ENCODE data around the gene HMGXB3. TPM values are rescaled to one million over a fixed set of nuclear protein-coding genes. Genes with fewer than 3 reads are reported as not detected.
"Not testable (repeated sequence)": the region's sequence is repeated elsewhere in the genome, so short reads cannot be mapped to it uniquely, and the experiment has no call there.

The HMGXB3 gene
- total and polyA plus RNA-seq, 9 donors: 14.2 to 25.4 (median 18.0) TPM

- WGBS (ENCODE audit: insufficient coverage): 61% methylated on average over 4 of the region's 6 CpGs
- H3K27ac ChIP-seq (ENCODE audit: low read length); H3K36me3 ChIP-seq (ENCODE audit: control insufficient read depth, insufficient read depth, low read length); DNase-seq; H3K9me3 ChIP-seq (replicated peaks; ENCODE audit: control insufficient read depth, low read depth, low read length); H3K27me3 ChIP-seq (ENCODE audit: control insufficient read depth, insufficient read depth, low read length): not testable (repeated sequence)
- Histone ChIP-seq H3K4me1 (ENCODE audit: control insufficient read depth, insufficient read depth, low read length) (peaks cover 10% of the 10 kb centered on the region), H3K4me3 (ENCODE audit: low read length) (peak overlapping the region; percentile 33)
Measured at GRCh38 chr5:150084754-150085153, 84.2 kb downstream of the HMGXB3 start.

GRCh38 chr5:150085191-150085912 lies 84.8 kb downstream of the HMGXB3 start:
- H3K4me1 ChIP-seq (ENCODE audit: control insufficient read depth, insufficient read depth, low read length): peaks cover 10% of the 10 kb centered on the region
- no peaks in the 10 kb centered on the region for H3K9me3 ChIP-seq (replicated peaks; ENCODE audit: control insufficient read depth, low read depth, low read length)
- H3K27ac ChIP-seq (ENCODE audit: low read length): peak overlapping the region; percentile 13
- H3K27me3 ChIP-seq (ENCODE audit: control insufficient read depth, insufficient read depth, low read length): peaks cover 4% of the 10 kb centered on the region
- no peak for DNase-seq
- H3K4me3 ChIP-seq (ENCODE audit: low read length): peak overlapping the region; percentile 33
- 85% methylated on average over 2 of the region's 7 CpGs for WGBS (ENCODE audit: insufficient coverage)
- no peaks in the 10 kb centered on the region for H3K36me3 ChIP-seq (ENCODE audit: control insufficient read depth, insufficient read depth, low read length)

- DNase-seq: no peak
- Histone ChIP-seq H3K9me3 (replicated peaks; ENCODE audit: control insufficient read depth, low read depth, low read length) (no peaks in the 10 kb centered on the region), H3K27ac (ENCODE audit: low read length) (peak within 1 kb of the TSS; percentile 13), H3K27me3 (ENCODE audit: control insufficient read depth, insufficient read depth, low read length) (peaks cover 4% of the 10 kb centered on the region), H3K4me1 (ENCODE audit: control insufficient read depth, insufficient read depth, low read length) (peaks cover 10% of the 10 kb centered on the region), H3K36me3 (ENCODE audit: control insufficient read depth, insufficient read depth, low read length) (no peaks in the 10 kb centered on the region), H3K4me3 (ENCODE audit: low read length) (peak within 1 kb of the TSS; percentile 33)
- 79% methylated on average over 5 of the region's 9 CpGs for WGBS (ENCODE audit: insufficient coverage)
Measured at GRCh38 chr5:150085950-150086715, 85.6 kb downstream of the HMGXB3 start, which contains the start of gene CSF1R. Gene CSF1R (minus strand): TSS chr5:150086554. CDS start chr5:150086427, 127 bp downstream.

- DNase-seq: no peak
- Histone ChIP-seq H3K27me3 (ENCODE audit: control insufficient read depth, insufficient read depth, low read length) (no peaks in the 10 kb centered on the region), H3K27ac (ENCODE audit: low read length) (no peak overlapping the region), H3K4me3 (ENCODE audit: low read length) (no peak overlapping the region), H3K4me1 (ENCODE audit: control insufficient read depth, insufficient read depth, low read length) (no peaks in the 10 kb centered on the region), H3K36me3 (ENCODE audit: control insufficient read depth, insufficient read depth, low read length) (no peaks in the 10 kb centered on the region), H3K9me3 (replicated peaks; ENCODE audit: control insufficient read depth, low read depth, low read length) (no peaks in the 10 kb centered on the region)
- WGBS (ENCODE audit: insufficient coverage): no CpG with 5 or more reads among the region's 3 CpGs
Measured at GRCh38 chr5:150092159-150092787, 91.7 kb downstream of the HMGXB3 start.

- Histone ChIP-seq H3K4me3 (ENCODE audit: low read length) (no peak overlapping the region), H3K27me3 (ENCODE audit: control insufficient read depth, insufficient read depth, low read length) (no peaks in the 10 kb centered on the region), H3K4me1 (ENCODE audit: control insufficient read depth, insufficient read depth, low read length) (no peaks in the 10 kb centered on the region), H3K27ac (ENCODE audit: low read length) (no peak overlapping the region), H3K36me3 (ENCODE audit: control insufficient read depth, insufficient read depth, low read length) (no peaks in the 10 kb centered on the region), H3K9me3 (replicated peaks; ENCODE audit: control insufficient read depth, low read depth, low read length) (no peaks in the 10 kb centered on the region)
- DNase-seq: no peak
Measured at GRCh38 chr5:150097152-150097551, 96.6 kb downstream of the HMGXB3 start.

GRCh38 chr5:150101023-150101422 lies 100.5 kb downstream of the HMGXB3 start:
- H3K4me3 ChIP-seq (ENCODE audit: low read length): no peak overlapping the region
- WGBS (ENCODE audit: insufficient coverage): 65% methylated on average over 5 of the region's 6 CpGs
- H3K27ac ChIP-seq (ENCODE audit: low read length): no peak overlapping the region
- H3K9me3 ChIP-seq (replicated peaks; ENCODE audit: control insufficient read depth, low read depth, low read length): no peaks in the 10 kb centered on the region
- H3K4me1 ChIP-seq (ENCODE audit: control insufficient read depth, insufficient read depth, low read length): no peaks in the 10 kb centered on the region
- no peaks in the 10 kb centered on the region for H3K27me3 ChIP-seq (ENCODE audit: control insufficient read depth, insufficient read depth, low read length)
- no peak for DNase-seq
- H3K36me3 ChIP-seq (ENCODE audit: control insufficient read depth, insufficient read depth, low read length): no peaks in the 10 kb centered on the region

Other genes with a start within 250 kb of the HMGXB3 start
- gene PDE6A, start 55.9 kb upstream of the HMGXB3 start, total RNA-seq: not detected
- gene PDE6A, start 55.9 kb upstream of the HMGXB3 start, polyA plus RNA-seq (ENCODE audit: insufficient read depth in 1 of 8, insufficient read length in 8 of 8, low replicate concordance in 1 of 8): under 1 TPM in 6 of 8 donors, not detected in 2; 0.03 to 0.35 (median 0.08) TPM
- gene SLC26A2, start 40.0 kb upstream of the HMGXB3 start, total RNA-seq: 11.9 TPM
- 10 to 100 TPM in 6 of 8 donors, 1 to 10 TPM in 2; 8.6 to 14.5 (median 10.3) TPM for gene SLC26A2, start 40.0 kb upstream of the HMGXB3 start, polyA plus RNA-seq (ENCODE audit: insufficient read depth in 1 of 8, insufficient read length in 8 of 8, low replicate concordance in 1 of 8)
- 3.5 TPM for gene TIGD6, start 85 bp upstream of the HMGXB3 start, total RNA-seq
- 1 to 10 TPM; 1.7 to 3.2 (median 2.6) TPM for gene TIGD6, start 85 bp upstream of the HMGXB3 start, polyA plus RNA-seq (ENCODE audit: insufficient read depth in 1 of 8, insufficient read length in 8 of 8, low replicate concordance in 1 of 8)
- 9.2 TPM for gene CSF1R, start 85.8 kb downstream of the HMGXB3 start, total RNA-seq
- 10 to 100 TPM; 20.3 to 34.5 (median 27.6) TPM for gene CSF1R, start 85.8 kb downstream of the HMGXB3 start, polyA plus RNA-seq (ENCODE audit: insufficient read depth in 1 of 8, insufficient read length in 8 of 8, low replicate concordance in 1 of 8)
- 109 TPM for gene PDGFRB, start 155.1 kb downstream of the HMGXB3 start, total RNA-seq
- gene PDGFRB, start 155.1 kb downstream of the HMGXB3 start, polyA plus RNA-seq (ENCODE audit: insufficient read depth in 1 of 8, insufficient read length in 8 of 8, low replicate concordance in 1 of 8): 100 to 1,000 TPM; 111 to 152 (median 129) TPM
- gene CDX1, start 166.0 kb downstream of the HMGXB3 start, total RNA-seq: 0.27 TPM
- 1 to 10 TPM in 2 of 8 donors, under 1 TPM in 6; 0.12 to 6.0 (median 0.33) TPM for gene CDX1, start 166.0 kb downstream of the HMGXB3 start, polyA plus RNA-seq (ENCODE audit: insufficient read depth in 1 of 8, insufficient read length in 8 of 8, low replicate concordance in 1 of 8)
- gene SLC6A7, start 189.3 kb downstream of the HMGXB3 start, total RNA-seq: 0.35 TPM
- 1 to 10 TPM in 2 of 8 donors, under 1 TPM in 6; 0.31 to 1.3 (median 0.76) TPM for gene SLC6A7, start 189.3 kb downstream of the HMGXB3 start, polyA plus RNA-seq (ENCODE audit: insufficient read depth in 1 of 8, insufficient read length in 8 of 8, low replicate concordance in 1 of 8)